Kidney epithelial cell (primary cell): ENCODE data around the gene PRSS36. TPM values are rescaled to one million over a fixed set of nuclear protein-coding genes. Genes with fewer than 3 reads are reported as not detected.

ENCODE experiments used
- DNase-seq: peaks from one replicate; pipeline ENCODE4 v3.0.0-alpha.2; 2010; ENCODE audit warnings: low read depth
- H3K27me3 ChIP-seq: 2 replicates; pipeline ENCODE4 v1.6.0; 2011; ENCODE audit warnings: low read length; ENCODE audit not compliant: control insufficient read depth, insufficient read depth
- H3K36me3 ChIP-seq: 2 replicates; pipeline ENCODE4 v1.5.1; 2011; ENCODE audit warnings: low read length; ENCODE audit not compliant: control insufficient read depth, insufficient read depth
- H3K4me3 ChIP-seq: 2 replicates; pipeline ENCODE4 v1.5.1; 2011; ENCODE audit warnings: low read depth, mild to moderate bottlenecking, control low read depth, low read length
- total RNA-seq: library from RNA; depleted of rRNA; stranded (reverse); fragments of >200 nt; gene quantifications from 2 replicates; pipeline ENCODE4 v1.2.3, GENCODE V29; 2015
- TF ChIP-seq, protein P1 (sequence below): IDR thresholded peaks from 2 replicates; pipeline ENCODE4 v1.5.1; 2011; ENCODE audit warnings: mild to moderate bottlenecking, moderate library complexity, low read length, control low read depth, inconsistent platforms; ENCODE audit not compliant: insufficient read depth, poor library complexity, severe bottlenecking

The PRSS36 gene
- total RNA-seq, 1 donor from 2014 or later = 1.5 TPM

DNA sequence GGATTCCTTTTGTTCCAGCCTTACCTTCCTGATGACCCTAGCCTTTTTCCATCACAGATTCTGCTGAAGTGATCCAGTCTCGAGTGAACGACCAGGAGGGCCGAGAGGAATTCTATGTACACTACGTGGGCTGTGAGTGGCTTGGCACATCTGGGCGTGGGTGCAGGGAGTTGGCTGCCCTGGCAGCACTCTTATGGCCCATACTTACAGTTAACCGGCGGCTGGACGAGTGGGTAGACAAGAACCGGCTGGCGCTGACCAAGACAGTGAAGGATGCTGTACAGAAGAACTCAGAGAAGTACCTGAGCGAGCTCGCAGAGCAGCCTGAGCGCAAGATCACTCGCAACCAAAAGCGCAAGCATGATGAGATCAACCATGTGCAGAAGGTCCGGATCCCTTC lies 29.7 kb downstream of the PRSS36 start:
- no peak for DNase-seq
- Histone ChIP-seq H3K36me3 (peaks cover 1% of the 10 kb centered on the region), H3K4me3 (no peak overlapping the region), H3K27me3 (no peaks in the 10 kb centered on the region)
- TF ChIP-seq, protein P1, sequence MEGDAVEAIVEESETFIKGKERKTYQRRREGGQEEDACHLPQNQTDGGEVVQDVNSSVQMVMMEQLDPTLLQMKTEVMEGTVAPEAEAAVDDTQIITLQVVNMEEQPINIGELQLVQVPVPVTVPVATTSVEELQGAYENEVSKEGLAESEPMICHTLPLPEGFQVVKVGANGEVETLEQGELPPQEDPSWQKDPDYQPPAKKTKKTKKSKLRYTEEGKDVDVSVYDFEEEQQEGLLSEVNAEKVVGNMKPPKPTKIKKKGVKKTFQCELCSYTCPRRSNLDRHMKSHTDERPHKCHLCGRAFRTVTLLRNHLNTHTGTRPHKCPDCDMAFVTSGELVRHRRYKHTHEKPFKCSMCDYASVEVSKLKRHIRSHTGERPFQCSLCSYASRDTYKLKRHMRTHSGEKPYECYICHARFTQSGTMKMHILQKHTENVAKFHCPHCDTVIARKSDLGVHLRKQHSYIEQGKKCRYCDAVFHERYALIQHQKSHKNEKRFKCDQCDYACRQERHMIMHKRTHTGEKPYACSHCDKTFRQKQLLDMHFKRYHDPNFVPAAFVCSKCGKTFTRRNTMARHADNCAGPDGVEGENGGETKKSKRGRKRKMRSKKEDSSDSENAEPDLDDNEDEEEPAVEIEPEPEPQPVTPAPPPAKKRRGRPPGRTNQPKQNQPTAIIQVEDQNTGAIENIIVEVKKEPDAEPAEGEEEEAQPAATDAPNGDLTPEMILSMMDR = no peak

DNA sequence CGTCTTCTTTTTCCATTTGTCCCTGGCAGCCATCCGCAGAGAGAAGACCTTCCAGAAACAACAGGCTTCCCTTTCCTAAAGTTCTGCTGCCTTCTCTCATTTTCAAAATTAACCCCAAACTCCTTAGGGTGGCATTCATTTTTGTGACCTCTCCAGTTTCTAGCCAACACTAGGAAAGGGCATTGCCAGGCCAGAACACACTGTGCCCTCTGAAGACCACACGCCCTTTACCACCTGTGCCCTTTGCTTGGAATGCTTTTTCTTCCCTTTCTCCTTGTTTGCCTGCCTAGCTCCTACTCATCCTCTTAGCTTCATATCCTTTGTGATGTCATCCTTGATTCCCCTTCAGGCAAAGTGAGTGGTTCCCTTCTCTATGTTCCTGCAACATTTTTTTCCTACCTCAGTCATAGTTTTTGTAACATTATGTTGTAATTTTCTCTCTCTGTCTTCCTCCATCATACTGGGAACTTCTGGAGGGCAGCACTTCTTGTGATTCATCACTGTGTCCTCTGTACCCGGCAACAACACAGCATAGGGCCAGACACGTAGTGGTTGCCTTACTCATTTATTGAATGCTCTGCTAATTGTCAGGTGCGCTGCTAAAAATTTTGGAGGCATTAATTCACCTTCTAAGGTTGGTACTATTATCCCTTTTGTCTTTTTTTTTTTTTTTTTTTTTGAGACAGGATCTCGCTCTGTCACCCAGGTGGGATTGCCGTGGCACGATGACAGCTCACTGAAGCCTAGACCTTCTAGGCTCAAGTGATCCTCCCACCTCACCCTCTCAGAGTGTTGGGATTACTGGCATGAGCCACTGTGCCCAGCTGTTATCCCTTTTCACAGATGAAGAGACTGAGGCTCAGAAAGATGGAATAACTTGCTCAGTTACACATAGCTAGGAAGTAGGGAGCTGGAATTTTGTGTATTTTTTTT lies 31.4 kb downstream of the PRSS36 start:
- H3K4me3 ChIP-seq = peak overlapping the region; percentile 48
- H3K27me3 ChIP-seq = no peaks in the 10 kb centered on the region
- TF ChIP-seq, protein P1 = no peak
- DNase-seq = no peak
- H3K36me3 ChIP-seq = peaks cover 1% of the 10 kb centered on the region

DNA sequence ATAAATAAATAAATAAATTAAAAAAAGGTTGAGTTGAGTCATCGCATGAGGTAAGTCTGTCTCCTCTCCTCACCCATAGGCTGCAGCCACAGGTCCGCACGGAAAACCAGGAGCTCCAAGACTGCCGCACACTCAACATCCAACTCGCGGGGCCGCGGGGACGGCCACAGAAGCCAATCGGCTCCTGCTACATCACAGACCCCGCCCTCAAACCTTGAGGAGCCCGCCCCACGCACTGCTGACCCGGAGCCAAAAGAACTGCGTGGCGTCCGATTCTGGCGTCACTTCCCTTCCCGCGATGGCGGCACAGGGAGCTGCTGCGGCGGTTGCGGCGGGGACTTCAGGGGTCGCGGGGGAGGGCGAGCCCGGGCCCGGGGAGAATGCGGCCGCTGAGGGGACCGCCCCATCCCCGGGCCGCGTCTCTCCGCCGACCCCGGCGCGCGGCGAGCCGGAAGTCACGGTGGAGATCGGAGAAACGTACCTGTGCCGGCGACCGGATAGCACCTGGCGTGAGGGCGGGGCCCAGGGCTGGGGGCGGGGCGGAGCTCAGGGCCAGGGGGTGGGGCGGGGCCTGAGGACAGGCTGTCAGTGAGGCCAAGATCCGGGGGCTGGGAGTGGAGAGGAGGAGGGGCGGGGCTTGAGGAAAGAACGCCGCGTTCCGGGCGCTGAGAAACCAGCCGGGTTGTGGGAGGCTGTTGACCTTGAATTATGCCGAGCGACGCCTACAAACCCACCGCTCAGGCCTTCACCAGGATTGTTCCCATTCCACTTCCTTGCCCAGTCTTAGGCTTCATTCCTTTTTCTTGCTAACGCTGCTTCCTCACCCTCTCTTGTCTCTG lies 32.3 kb downstream of the PRSS36 start, which contains the start of gene KAT8:
KAT8 (plus strand) TSS at position 281 of the 839 bp plus-strand sequence; CDS start at position 299, 18 bp downstream.
- H3K36me3 ChIP-seq = peaks cover 1% of the 10 kb centered on the region
- no peaks in the 10 kb centered on the region for H3K27me3 ChIP-seq
- peak; percentile 96 for DNase-seq
- peak within 1 kb of the TSS; percentile 48 for H3K4me3 ChIP-seq
- TF ChIP-seq, protein P1 = no peak

DNA sequence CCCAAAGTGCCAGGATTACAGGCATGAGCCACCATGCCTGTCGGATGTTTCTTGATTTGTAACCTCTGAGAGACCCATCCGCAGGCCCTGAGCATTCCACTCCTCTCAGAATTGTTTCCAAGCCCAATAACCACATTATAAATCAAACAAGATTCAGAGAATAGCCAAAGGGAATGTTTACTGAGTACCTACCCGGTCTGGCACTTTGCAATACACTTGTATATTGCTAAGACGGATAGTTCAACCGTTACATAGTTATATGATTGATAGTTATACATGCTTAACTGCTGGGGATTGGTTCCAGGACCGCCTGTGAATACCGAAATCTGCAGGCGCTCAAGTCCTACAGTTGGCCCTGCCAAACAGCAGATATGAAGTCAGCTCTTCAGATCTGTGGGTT lies 35.4 kb downstream of the PRSS36 start:
- TF ChIP-seq, protein P1 = no peak
- DNase-seq = no peak
- H3K27me3 ChIP-seq = no peaks in the 10 kb centered on the region
- peaks cover 2% of the 10 kb centered on the region for H3K36me3 ChIP-seq
- H3K4me3 ChIP-seq = no peak overlapping the region

DNA sequence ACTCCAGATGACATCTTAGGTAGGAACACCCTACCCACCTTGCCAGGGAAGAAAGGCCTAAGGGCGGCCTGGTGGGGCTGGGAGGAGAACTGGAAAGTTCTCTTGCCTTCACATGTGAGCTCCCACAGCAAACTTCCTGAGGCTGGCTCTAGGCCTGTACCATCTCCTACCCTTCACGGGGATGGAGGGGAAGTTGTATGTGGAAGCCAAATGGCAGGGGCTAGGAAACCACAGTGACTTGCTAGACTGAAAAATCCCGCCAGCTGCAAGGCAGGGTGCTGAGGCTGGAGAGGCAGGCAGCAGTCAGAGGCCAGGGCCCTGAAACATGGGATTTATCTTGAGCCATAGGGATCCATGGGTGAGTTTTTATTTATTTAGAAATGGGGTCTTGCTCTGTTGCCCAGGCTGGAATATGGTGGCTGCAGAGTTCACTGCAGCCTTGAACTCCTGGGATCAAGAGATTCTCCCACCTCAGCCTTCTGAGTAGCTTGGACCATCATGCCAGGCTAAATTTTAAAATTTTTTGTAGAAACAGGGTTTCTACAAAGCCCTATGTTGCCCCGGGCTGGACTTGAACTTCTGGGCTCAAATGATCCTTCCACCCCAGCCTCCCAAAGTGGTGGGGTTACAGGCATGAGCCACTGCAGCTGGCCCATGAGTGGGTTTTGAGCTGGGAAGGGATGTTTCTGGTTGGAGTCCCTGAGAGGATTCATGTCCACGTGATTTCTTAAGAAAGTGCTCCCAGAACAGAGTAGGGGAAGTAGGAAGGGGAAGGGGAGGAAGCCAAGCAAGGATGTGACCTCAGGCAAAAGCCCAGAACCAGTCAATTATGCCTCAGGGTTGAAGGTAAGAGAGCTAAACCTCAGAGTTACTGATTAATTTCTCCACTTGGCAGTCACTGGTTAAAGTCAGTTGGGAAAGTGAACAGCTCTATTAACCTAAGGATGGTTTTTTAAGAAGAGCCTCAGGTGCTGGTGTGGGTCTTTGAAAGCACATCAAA lies 36.4 kb downstream of the PRSS36 start:
- H3K27me3 ChIP-seq = no peaks in the 10 kb centered on the region
- DNase-seq = peak; percentile 79
- TF ChIP-seq, protein P1 = no peak
- H3K36me3 ChIP-seq = peaks cover 2% of the 10 kb centered on the region
- no peak overlapping the region for H3K4me3 ChIP-seq
